Measurements from ENCODE around the gene PRSS2.
"Not testable (repeated sequence)": the region's sequence is repeated elsewhere in the genome, so short reads cannot be mapped to it uniquely, and the experiment has no call there.

PRSS2 gene

GRCh38 chr7:142745091-142745635 is 25.6 kb upstream of the PRSS2 start:
- no peak for DNase-seq (ENCODE audit: extremely low spot score)
- CTCF ChIA-PET, result interaction anchor here (2.1 kb wide), 1 partner anchor 9 kb away, joined by 4 read pairs; no protein-coding TSS in a partner anchor
- no peak for TF ChIP-seq CTCF (IDR thresholded peaks at IDR 0.05; ENCODE audit: control extremely low read depth, extremely low read depth, low read depth, missing control alignments)
- POLR2A ChIA-PET, result no interaction called here

GRCh38 chr7:142745745-142746144 is 25.0 kb upstream of the PRSS2 start:
- no peak for TF ChIP-seq CTCF (IDR thresholded peaks at IDR 0.05; ENCODE audit: control extremely low read depth, extremely low read depth, low read depth, missing control alignments)
- ChIA-PET CTCF (interaction anchor here (1.7 to 2.1 kb wide), 2 partner anchors 9 to 16 kb away, joined by 4 read pairs; no protein-coding TSS in a partner anchor), POLR2A (no interaction called here)
- DNase-seq (ENCODE audit: extremely low spot score), result no peak

- no peak for DNase-seq (ENCODE audit: extremely low spot score)
- POLR2A ChIA-PET, result no interaction called here
- TF ChIP-seq CTCF (IDR thresholded peaks at IDR 0.05; ENCODE audit: control extremely low read depth, extremely low read depth, low read depth, missing control alignments), result no peak
- CTCF ChIA-PET, result interaction anchor here (1.7 to 2.1 kb wide), 2 partner anchors 10 to 15 kb away, joined by 4 read pairs; no protein-coding TSS in a partner anchor
These were observed 24.5 kb upstream of the PRSS2 start for GRCh38 chr7:142746264-142746663.

- DNase-seq (ENCODE audit: extremely low spot score); POLR2A ChIA-PET: not testable (repeated sequence)
- CTCF ChIA-PET, result interaction anchor here (0.8 to 2.6 kb wide), 2 partner anchors 35 to 40 kb away, joined by 3 to 10 read pairs; no protein-coding TSS in a partner anchor
These were observed 22.4 kb upstream of the PRSS2 start for GRCh38 chr7:142748410-142748809.

GRCh38 chr7:142749218-142749993 is 21.4 kb upstream of the PRSS2 start, which contains the start of gene PRSS1:
Gene PRSS1, plus strand, starts transcription at chr7:142749472. Its CDS starts 13 bp downstream, at chr7:142749485.
- POLR2A ChIA-PET, result no interaction called here

GRCh38 chr7:142750321-142750938 is 20.3 kb upstream of the PRSS2 start:
- ChIA-PET POLR2A (no interaction called here), CTCF (interaction anchor here (0.8 to 1.7 kb wide), 4 partner anchors 8 to 119 kb away, joined by 3 to 7 read pairs (median 3); no protein-coding TSS in a partner anchor)
- TF ChIP-seq CTCF (IDR thresholded peaks at IDR 0.05; ENCODE audit: control extremely low read depth, extremely low read depth, low read depth, missing control alignments), result no peak
- DNase-seq (ENCODE audit: extremely low spot score), result no peak

More at GRCh38 chr7:142749218-142749993, 21.4 kb upstream of the PRSS2 start, which contains the start of gene PRSS1:
- DNase-seq (ENCODE audit: extremely low spot score), result no peak
- CTCF ChIA-PET, result interaction anchor here (1.1 to 2.6 kb wide), 4 partner anchors 9 to 118 kb away, joined by 3 to 10 read pairs (median 5); no protein-coding TSS in a partner anchor
- TF ChIP-seq CTCF (IDR thresholded peaks at IDR 0.05; ENCODE audit: control extremely low read depth, extremely low read depth, low read depth, missing control alignments), result no peak

- DNase-seq (ENCODE audit: extremely low spot score); CTCF ChIA-PET; POLR2A ChIA-PET: not testable (repeated sequence)
These were observed 19.1 kb upstream of the PRSS2 start for GRCh38 chr7:142751526-142752175.
